ENCODE measurements around the gene CPNE5.

- TF ChIP-seq CTCF (IDR thresholded peaks at IDR 0.05; ENCODE audit: low read depth, low read length) (no peak), EZH2phosphoT487 (IDR thresholded peaks at IDR 0.05; ENCODE audit: low read depth) (no peak)
Observed at GRCh38 chr6:36718560-36718959, 120.7 kb downstream of the CPNE5 start.

All from OCI-LY3 (cell line).